Smooth muscle cell (in vitro differentiated cells): ENCODE data around the gene TTK. TPM values are rescaled to one million over a fixed set of nuclear protein-coding genes. Genes with fewer than 3 reads are reported as not detected.

Experiments
- DNase-seq: peaks from one replicate; lab custom pipeline; 2025; ENCODE audit not compliant: unreplicated experiment; lab: John Stamatoyannopoulos, UW
- H2AFZ ChIP-seq: fragments of 200-600 bp; sonication (generic); 2 replicates; pipeline ENCODE4 v1.6.0; 2016; ENCODE audit warnings: antibody characterized with exemption, low read depth, mild to moderate bottlenecking
- H3F3A ChIP-seq: fragments of 200-600 bp; sonication (generic); 2 replicates; pipeline ENCODE4 v1.6.0; 2017; ENCODE audit warnings: antibody characterized with exemption, low read depth
- H3K27ac ChIP-seq: fragments of 200-600 bp; sonication (generic); 2 replicates; pipeline ENCODE4 v1.5.1; 2016; ENCODE audit warnings: low read depth, mild to moderate bottlenecking
- H3K27me3 ChIP-seq: fragments of 200-600 bp; sonication (generic); 2 replicates; pipeline ENCODE4 v1.6.1; 2016; ENCODE audit warnings: low read depth, mild to moderate bottlenecking
- H3K36me3 ChIP-seq: fragments of 200-600 bp; sonication (generic); 2 replicates; pipeline ENCODE4 v1.5.1; 2016; ENCODE audit warnings: low read depth
- H3K4me1 ChIP-seq: fragments of 200-600 bp; sonication (generic); 2 replicates; pipeline ENCODE4 v1.5.1; 2016; ENCODE audit warnings: low read depth
- H3K4me2 ChIP-seq: fragments of 200-600 bp; sonication (generic); 2 replicates; pipeline ENCODE4 v1.6.0; 2016; ENCODE audit warnings: mild to moderate bottlenecking
- H3K4me3 ChIP-seq: fragments of 200-600 bp; sonication (generic); 2 replicates; pipeline ENCODE4 v1.5.1; 2016; ENCODE audit warnings: mild to moderate bottlenecking
- H3K79me2 ChIP-seq: fragments of 200-600 bp; sonication (generic); 2 replicates; pipeline ENCODE4 v1.6.0; 2016; ENCODE audit warnings: low read depth, mild to moderate bottlenecking
- H3K9ac ChIP-seq: fragments of 200-600 bp; sonication (generic); 2 replicates; pipeline ENCODE4 v1.6.0; 2016; ENCODE audit warnings: low read depth
- H3K9me3 ChIP-seq: fragments of 200-600 bp; sonication (generic); replicated peaks from 2 replicates; pipeline ENCODE4 v1.5.1; 2016; ENCODE audit warnings: low read depth
- H4K20me1 ChIP-seq: fragments of 200-600 bp; sonication (generic); 2 replicates; pipeline ENCODE4 v1.6.0; 2016; ENCODE audit warnings: low read depth
- WGBS: methylation state at CpG from one replicate; pipeline ENCODE4 v1.1.7; 2016; ENCODE audit warnings: low lambda C conversion rate; 5-methylcytosine and 5-hydroxymethylcytosine counted together
- polyA plus RNA-seq: library from polyadenylated mRNA; unstranded; fragments of >200 nt; fragmentation: Nextera tagmentation; extraction: Ambion mirVana; gene quantifications from 2 replicates; pipeline ENCODE4 v1.2.1, GENCODE V29; 2016
- total RNA-seq: library from RNA; depleted of rRNA; stranded (reverse); fragments of >200 nt; gene quantifications from 2 replicates; pipeline ENCODE4 v1.2.3, GENCODE V29; 2014
- TF ChIP-seq, protein P1 (sequence below): fragments of 200-600 bp; sonication (generic); IDR thresholded peaks from 2 replicates; pipeline ENCODE4 v1.5.1; 2017; ENCODE audit warnings: borderline replicate concordance, mild to moderate bottlenecking, antibody characterized with exemption; ENCODE audit not compliant: insufficient read depth, poor library complexity, severe bottlenecking

TTK gene
- total and polyA plus RNA-seq, 2 experiments from 2014 or later: 4.9 to 15.3 TPM

- H3F3A ChIP-seq: no peaks in the 10 kb centered on the region
- no peaks in the 10 kb centered on the region for H3K9me3 ChIP-seq
- H3K79me2 ChIP-seq: peaks cover 24% of the 10 kb centered on the region
- peak overlapping the region; percentile 96 for H3K4me3 ChIP-seq
- H3K4me2 ChIP-seq: peak overlapping the region; percentile 87
- no peaks in the 10 kb centered on the region for H4K20me1 ChIP-seq
- H3K36me3 ChIP-seq: no peaks in the 10 kb centered on the region
- no peak for DNase-seq
- H2AFZ ChIP-seq: peak overlapping the region; percentile 99
- H3K27ac ChIP-seq: no peak overlapping the region
- 56% methylated on average over 6 of the region's 6 CpGs for WGBS
- no peaks in the 10 kb centered on the region for H3K27me3 ChIP-seq
- H3K4me1 ChIP-seq: peaks cover 11% of the 10 kb centered on the region
- TF ChIP-seq, protein P1, sequence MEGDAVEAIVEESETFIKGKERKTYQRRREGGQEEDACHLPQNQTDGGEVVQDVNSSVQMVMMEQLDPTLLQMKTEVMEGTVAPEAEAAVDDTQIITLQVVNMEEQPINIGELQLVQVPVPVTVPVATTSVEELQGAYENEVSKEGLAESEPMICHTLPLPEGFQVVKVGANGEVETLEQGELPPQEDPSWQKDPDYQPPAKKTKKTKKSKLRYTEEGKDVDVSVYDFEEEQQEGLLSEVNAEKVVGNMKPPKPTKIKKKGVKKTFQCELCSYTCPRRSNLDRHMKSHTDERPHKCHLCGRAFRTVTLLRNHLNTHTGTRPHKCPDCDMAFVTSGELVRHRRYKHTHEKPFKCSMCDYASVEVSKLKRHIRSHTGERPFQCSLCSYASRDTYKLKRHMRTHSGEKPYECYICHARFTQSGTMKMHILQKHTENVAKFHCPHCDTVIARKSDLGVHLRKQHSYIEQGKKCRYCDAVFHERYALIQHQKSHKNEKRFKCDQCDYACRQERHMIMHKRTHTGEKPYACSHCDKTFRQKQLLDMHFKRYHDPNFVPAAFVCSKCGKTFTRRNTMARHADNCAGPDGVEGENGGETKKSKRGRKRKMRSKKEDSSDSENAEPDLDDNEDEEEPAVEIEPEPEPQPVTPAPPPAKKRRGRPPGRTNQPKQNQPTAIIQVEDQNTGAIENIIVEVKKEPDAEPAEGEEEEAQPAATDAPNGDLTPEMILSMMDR: no peak
- no peak overlapping the region for H3K9ac ChIP-seq
Measured at GRCh38 chr6:80005406-80005805, 957 bp downstream of the TTK start.

- Histone ChIP-seq H3K79me2 (peaks cover 24% of the 10 kb centered on the region), H3K9ac (no peak overlapping the region)
- 95% methylated on average over 1 of the region's 1 CpG for WGBS
Measured at GRCh38 chr6:80006541-80006940, 2.1 kb downstream of the TTK start.

GRCh38 chr6:80009531-80009930 lies 5.1 kb downstream of the TTK start:
- no peak overlapping the region for H2AFZ ChIP-seq
- H3K9me3 ChIP-seq: no peaks in the 10 kb centered on the region
- H4K20me1 ChIP-seq: no peaks in the 10 kb centered on the region
- no peak overlapping the region for H3K27ac ChIP-seq
- TF ChIP-seq, protein P1: no peak
- no peak overlapping the region for H3K4me2 ChIP-seq
- peaks cover 24% of the 10 kb centered on the region for H3K79me2 ChIP-seq
- H3K36me3 ChIP-seq: no peaks in the 10 kb centered on the region
- H3K27me3 ChIP-seq: no peaks in the 10 kb centered on the region
- no peaks in the 10 kb centered on the region for H3F3A ChIP-seq
- DNase-seq: no peak
- 62% methylated on average over 1 of the region's 1 CpG for WGBS
- no peak overlapping the region for H3K4me3 ChIP-seq
- H3K9ac ChIP-seq: no peak overlapping the region
- peaks cover 11% of the 10 kb centered on the region for H3K4me1 ChIP-seq

More at GRCh38 chr6:80006541-80006940, 2.1 kb downstream of the TTK start:
- H3K4me3 ChIP-seq: no peak overlapping the region
- H3K27me3 ChIP-seq: no peaks in the 10 kb centered on the region
- peaks cover 11% of the 10 kb centered on the region for H3K4me1 ChIP-seq
- H3F3A ChIP-seq: no peaks in the 10 kb centered on the region
- no peak overlapping the region for H3K4me2 ChIP-seq
- H4K20me1 ChIP-seq: no peaks in the 10 kb centered on the region
- no peak overlapping the region for H2AFZ ChIP-seq
- TF ChIP-seq, protein P1: no peak
- H3K36me3 ChIP-seq: no peaks in the 10 kb centered on the region
- H3K9me3 ChIP-seq: no peaks in the 10 kb centered on the region
- DNase-seq: no peak
- H3K27ac ChIP-seq: no peak overlapping the region

DNA sequence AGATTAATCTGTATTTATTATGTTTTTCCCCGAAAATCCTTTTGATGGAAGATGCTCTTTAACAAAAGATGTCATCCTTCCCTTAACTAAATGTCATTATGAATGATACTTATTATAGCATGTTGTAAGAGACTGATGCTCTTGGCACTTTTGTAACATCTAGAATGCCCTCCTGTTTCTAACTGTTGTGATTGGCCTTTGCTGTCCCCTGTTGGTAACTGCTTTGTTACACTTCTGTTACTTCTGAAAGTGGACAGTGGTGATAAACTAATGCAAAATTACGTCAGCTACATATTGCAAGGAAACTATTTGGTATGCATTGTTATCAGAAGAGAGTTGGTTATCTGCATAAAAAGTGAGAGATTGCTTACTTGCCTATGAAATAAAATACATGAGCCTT lies 5.8 kb downstream of the TTK start:
- H4K20me1 ChIP-seq: no peaks in the 10 kb centered on the region
- TF ChIP-seq, protein P1: no peak
- no peak overlapping the region for H3K9ac ChIP-seq
- no peak for DNase-seq
- no peak overlapping the region for H2AFZ ChIP-seq
- no peaks in the 10 kb centered on the region for H3K9me3 ChIP-seq
- no peaks in the 10 kb centered on the region for H3K36me3 ChIP-seq
- H3K27ac ChIP-seq: no peak overlapping the region
- no peaks in the 10 kb centered on the region for H3K27me3 ChIP-seq
- H3F3A ChIP-seq: no peaks in the 10 kb centered on the region
- no peak overlapping the region for H3K4me2 ChIP-seq
- peaks cover 19% of the 10 kb centered on the region for H3K79me2 ChIP-seq
- WGBS: 50% methylated on average over 2 of the region's 2 CpGs
- peaks cover 11% of the 10 kb centered on the region for H3K4me1 ChIP-seq
- H3K4me3 ChIP-seq: no peak overlapping the region
